Measurements from ENCODE around the gene PRKCB. TPM values are rescaled to one million over a fixed set of nuclear protein-coding genes. Genes with fewer than 3 reads are reported as not detected.

The PRKCB gene
- total RNA-seq, 1 experiment from 2014 or later: not detected

DNA sequence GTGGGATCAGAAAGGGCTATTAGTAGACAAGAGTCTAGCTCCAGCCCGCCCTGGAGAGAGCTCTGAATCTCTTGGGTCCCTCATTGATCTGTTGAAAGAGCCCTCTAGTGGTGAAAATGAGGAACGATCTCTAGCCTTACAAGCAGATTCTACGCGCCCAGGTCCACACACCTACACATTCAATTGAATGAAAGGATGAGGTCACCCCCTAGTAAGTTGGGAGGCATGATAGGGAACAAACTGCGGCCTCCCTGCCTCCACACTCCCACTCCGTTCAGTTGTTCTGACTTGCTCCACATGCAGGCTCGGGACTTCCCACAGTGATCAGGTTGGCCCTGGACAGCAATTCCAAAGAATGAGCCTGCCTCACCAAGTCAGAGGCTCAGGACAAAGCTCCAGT, 417.4 kb downstream of the PRKCB start:
- peaks cover 81% of the 10 kb centered on the region for H3K27me3 Mint-ChIP-seq (ENCODE audit: unreplicated experiment)
- H3K4me3 Mint-ChIP-seq (ENCODE audit: low read depth, unreplicated experiment): no peak overlapping the region
- no peak overlapping the region for H3K27ac Mint-ChIP-seq (ENCODE audit: unreplicated experiment)
- H3K4me1 Mint-ChIP-seq (ENCODE audit: low read depth, unreplicated experiment): no peaks in the 10 kb centered on the region
- BruUV-seq (replicated peaks): no TSS peak
- TF ChIP-seq, protein P1, sequence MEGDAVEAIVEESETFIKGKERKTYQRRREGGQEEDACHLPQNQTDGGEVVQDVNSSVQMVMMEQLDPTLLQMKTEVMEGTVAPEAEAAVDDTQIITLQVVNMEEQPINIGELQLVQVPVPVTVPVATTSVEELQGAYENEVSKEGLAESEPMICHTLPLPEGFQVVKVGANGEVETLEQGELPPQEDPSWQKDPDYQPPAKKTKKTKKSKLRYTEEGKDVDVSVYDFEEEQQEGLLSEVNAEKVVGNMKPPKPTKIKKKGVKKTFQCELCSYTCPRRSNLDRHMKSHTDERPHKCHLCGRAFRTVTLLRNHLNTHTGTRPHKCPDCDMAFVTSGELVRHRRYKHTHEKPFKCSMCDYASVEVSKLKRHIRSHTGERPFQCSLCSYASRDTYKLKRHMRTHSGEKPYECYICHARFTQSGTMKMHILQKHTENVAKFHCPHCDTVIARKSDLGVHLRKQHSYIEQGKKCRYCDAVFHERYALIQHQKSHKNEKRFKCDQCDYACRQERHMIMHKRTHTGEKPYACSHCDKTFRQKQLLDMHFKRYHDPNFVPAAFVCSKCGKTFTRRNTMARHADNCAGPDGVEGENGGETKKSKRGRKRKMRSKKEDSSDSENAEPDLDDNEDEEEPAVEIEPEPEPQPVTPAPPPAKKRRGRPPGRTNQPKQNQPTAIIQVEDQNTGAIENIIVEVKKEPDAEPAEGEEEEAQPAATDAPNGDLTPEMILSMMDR (IDR thresholded peaks at IDR 0.05; ENCODE audit: unreplicated experiment): peak; percentile 82
- H3K9me3 Mint-ChIP-seq (ENCODE audit: low read depth, unreplicated experiment): no peaks in the 10 kb centered on the region
- intact Hi-C loops (cut with micrococcal nuclease; ENCODE audit: unreplicated experiment): loop anchor here (1.0 to 5.0 kb wide), 3 partner anchors 182 to 249 kb away; no protein-coding TSS in a partner anchor
- CTCF ChIA-PET: interaction anchor here (0.5 to 1.9 kb wide), 13 partner anchors 12 to 357 kb away, joined by 3 to 22 read pairs (median 3); no protein-coding TSS in a partner anchor
- peak; percentile 27 for DNase-seq
- no peaks in the 10 kb centered on the region for H3K36me3 Mint-ChIP-seq (ENCODE audit: insufficient read depth, unreplicated experiment)

DNA sequence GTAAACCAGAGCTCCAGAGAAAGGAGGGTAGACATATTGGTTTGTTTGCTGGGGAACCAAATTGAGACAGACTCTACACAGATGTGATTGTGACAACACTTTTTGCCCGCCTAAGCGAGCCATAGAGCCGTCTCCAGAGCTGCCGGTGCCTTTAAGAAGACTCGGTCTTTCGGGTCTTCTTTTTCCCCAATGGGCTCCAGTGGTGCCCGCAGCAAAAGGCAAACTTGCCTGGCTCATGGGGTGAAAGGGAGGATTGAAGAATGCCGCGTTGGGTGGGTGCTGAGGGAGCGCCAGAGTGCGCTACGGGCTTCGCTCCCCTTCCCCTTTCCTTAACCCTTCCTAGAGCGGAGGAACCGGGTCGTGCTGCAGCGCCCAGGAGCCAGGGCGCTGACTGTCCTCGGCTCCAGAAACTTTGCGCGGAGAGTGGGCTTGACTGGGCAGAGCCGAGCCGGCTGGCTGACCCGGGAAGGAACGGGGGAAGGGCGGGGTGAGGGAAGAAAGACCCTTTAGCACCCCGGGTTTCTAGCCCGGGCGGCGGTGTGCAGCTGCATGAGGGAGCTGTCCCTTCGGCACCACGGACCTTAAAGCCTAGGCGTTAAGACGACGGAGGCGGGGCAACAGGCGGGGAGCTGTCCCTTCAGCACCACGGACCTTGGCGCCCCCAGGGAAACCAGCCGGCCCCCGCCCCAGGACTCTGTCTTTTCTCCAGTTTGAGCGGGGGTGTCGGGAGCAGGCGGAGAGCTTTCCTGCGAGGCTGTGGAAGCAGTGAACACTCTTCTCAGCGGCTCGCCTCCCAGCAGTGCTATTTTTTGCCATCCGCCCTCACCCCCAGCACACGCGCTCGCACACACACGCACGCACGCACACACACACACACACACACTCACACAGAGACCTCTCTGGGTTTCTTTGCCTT, 419.9 kb downstream of the PRKCB start, which contains the start of gene CACNG3:
Gene CACNG3 (plus strand): TSS at position 880 of the 916 bp plus-strand sequence. CDS start 420 bp downstream, outside the sequence.
- CTCF ChIA-PET: interaction anchor here (0.6 to 1.3 kb wide), 3 partner anchors 53 to 731 kb away, joined by 3 to 6 read pairs (median 4); no protein-coding TSS in a partner anchor
- H3K27me3 Mint-ChIP-seq (ENCODE audit: unreplicated experiment): peaks cover 100% of the 10 kb centered on the region
- no peak within 1 kb of the TSS for H3K4me3 Mint-ChIP-seq (ENCODE audit: low read depth, unreplicated experiment)
- no peaks in the 10 kb centered on the region for H3K9me3 Mint-ChIP-seq (ENCODE audit: low read depth, unreplicated experiment)
- intact Hi-C loops (cut with micrococcal nuclease; ENCODE audit: unreplicated experiment): no loop called here
- H3K27ac Mint-ChIP-seq (ENCODE audit: unreplicated experiment): no peak within 1 kb of the TSS
- TF ChIP-seq, protein P1 (IDR thresholded peaks at IDR 0.05; ENCODE audit: unreplicated experiment): no peak
- no peaks in the 10 kb centered on the region for H3K4me1 Mint-ChIP-seq (ENCODE audit: low read depth, unreplicated experiment)
- no TSS peak for BruUV-seq (replicated peaks)
- no peaks in the 10 kb centered on the region for H3K36me3 Mint-ChIP-seq (ENCODE audit: insufficient read depth, unreplicated experiment)
- DNase-seq: no peak

DNA sequence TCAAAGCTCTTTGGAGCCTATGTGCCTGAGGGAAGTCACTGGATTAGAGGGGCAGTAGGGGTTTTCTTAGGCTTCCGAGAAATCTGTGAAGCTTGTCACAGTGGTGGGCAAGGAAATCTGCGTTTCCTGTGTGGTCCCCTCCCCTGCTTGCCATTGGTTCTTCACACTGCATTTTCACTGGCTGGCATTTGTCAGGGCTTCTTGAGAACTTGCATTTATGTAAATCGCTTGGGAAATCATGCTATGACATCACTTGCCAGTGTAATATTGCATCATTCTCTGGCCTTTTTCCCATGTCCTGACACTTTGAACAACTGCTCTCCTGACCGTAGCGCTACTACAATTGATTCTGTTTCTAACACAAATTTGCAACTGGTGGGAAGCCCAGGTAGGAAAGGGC, 422.2 kb downstream of the PRKCB start:
- Mint-ChIP-seq H3K36me3 (ENCODE audit: insufficient read depth, unreplicated experiment) (no peaks in the 10 kb centered on the region), H3K27me3 (ENCODE audit: unreplicated experiment) (peaks cover 98% of the 10 kb centered on the region), H3K4me3 (ENCODE audit: low read depth, unreplicated experiment) (no peak overlapping the region), H3K27ac (ENCODE audit: unreplicated experiment) (no peak overlapping the region), H3K4me1 (ENCODE audit: low read depth, unreplicated experiment) (no peaks in the 10 kb centered on the region), H3K9me3 (ENCODE audit: low read depth, unreplicated experiment) (no peaks in the 10 kb centered on the region)
- CTCF ChIA-PET: no interaction called here
- TF ChIP-seq, protein P1 (IDR thresholded peaks at IDR 0.05; ENCODE audit: unreplicated experiment): no peak
- no TSS peak for BruUV-seq (replicated peaks)
- intact Hi-C loops (cut with micrococcal nuclease; ENCODE audit: unreplicated experiment): no loop called here
- DNase-seq: no peak

DNA sequence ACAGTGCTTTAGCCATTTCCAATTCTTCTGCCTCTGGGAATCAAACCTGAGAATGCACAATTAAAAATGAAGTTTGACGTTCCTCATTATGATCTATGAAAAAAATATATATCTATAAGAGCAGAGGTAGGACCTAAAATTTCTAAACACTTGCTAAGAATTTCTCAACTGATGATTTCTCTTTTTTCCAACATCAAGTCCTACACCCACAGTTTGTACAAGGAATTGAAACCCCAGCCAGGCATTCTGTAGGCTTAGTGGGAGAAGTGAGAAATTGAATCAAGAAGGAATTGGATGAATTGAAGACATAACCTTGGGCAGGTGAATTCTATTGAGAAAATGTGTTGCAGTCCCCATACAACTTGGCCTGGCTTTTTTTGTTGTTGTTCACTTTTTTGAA, 423.0 kb downstream of the PRKCB start:
- CTCF ChIA-PET: interaction anchor here (0.7 kb wide), 1 partner anchor 162 kb away, joined by 3 read pairs; no protein-coding TSS in a partner anchor
- H3K9me3 Mint-ChIP-seq (ENCODE audit: low read depth, unreplicated experiment): no peaks in the 10 kb centered on the region
- H3K27ac Mint-ChIP-seq (ENCODE audit: unreplicated experiment): no peak overlapping the region
- no peak for DNase-seq
- TF ChIP-seq, protein P1 (IDR thresholded peaks at IDR 0.05; ENCODE audit: unreplicated experiment): no peak
- no peak overlapping the region for H3K4me3 Mint-ChIP-seq (ENCODE audit: low read depth, unreplicated experiment)
- H3K4me1 Mint-ChIP-seq (ENCODE audit: low read depth, unreplicated experiment): no peaks in the 10 kb centered on the region
- no peaks in the 10 kb centered on the region for H3K36me3 Mint-ChIP-seq (ENCODE audit: insufficient read depth, unreplicated experiment)
- intact Hi-C loops (cut with micrococcal nuclease; ENCODE audit: unreplicated experiment): no loop called here
- peaks cover 98% of the 10 kb centered on the region for H3K27me3 Mint-ChIP-seq (ENCODE audit: unreplicated experiment)
- no TSS peak for BruUV-seq (replicated peaks)
